ENCODE measurements around the gene GPR108. TPM values are rescaled to one million over a fixed set of nuclear protein-coding genes. Genes with fewer than 3 reads are reported as not detected.

The GPR108 gene
- total and polyA plus RNA-seq, 2 donors from 2014 or later = 113 to 144 TPM

DNA sequence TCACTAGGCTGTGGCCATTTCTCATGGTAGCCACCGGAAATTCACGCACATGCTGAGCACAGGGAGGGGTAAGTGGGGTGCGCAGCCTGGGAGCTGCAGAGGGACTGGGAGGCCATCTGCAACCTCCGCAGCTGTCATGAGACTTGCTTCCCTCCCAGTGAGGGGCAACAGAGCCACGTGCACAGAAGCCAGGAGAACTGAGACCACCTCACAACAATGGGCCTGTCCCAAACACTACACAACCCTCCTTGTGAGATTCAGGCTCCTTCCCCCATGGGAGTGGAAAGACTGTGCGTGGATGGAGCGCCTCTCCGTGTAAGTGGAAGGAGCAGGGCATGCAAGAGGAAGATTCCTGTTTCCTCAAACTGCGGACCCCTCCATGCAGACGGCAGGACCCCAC is 25.8 kb downstream of the GPR108 start:
- Histone ChIP-seq H3K36me3 (ENCODE audit: control insufficient read depth in 2 of 3, insufficient read depth in 3 of 3, low read length in 3 of 3) (no peaks in the 10 kb centered on the region), H3K27ac (ENCODE audit: low read depth in 2 of 2, low read length in 2 of 2) (no peak overlapping the region), H3K4me1 (ENCODE audit: control insufficient read depth in 2 of 3, insufficient read depth in 2 of 3, low read depth in 1 of 3, low read length in 3 of 3) (no peaks in the 10 kb centered on the region), H3K9me3 (ENCODE audit: control insufficient read depth in 2 of 3, insufficient read depth in 1 of 3, low read length in 3 of 3) (no peaks in the 10 kb centered on the region), H3K4me3 (ENCODE audit: low read length in 3 of 3) (no peak overlapping the region), H3K9ac (ENCODE audit: low read length in 3 of 3) (no peak overlapping the region), H3K27me3 (ENCODE audit: control insufficient read depth, insufficient read depth, low read length) (peaks cover 11% of the 10 kb centered on the region)
- FAIRE-seq (no peak), DNase-seq (peak in 1 of 5 donors; percentile 24)
- intact Hi-C loops (cut with DNase I) = no loop called here
- TF ChIP-seq, protein P1, sequence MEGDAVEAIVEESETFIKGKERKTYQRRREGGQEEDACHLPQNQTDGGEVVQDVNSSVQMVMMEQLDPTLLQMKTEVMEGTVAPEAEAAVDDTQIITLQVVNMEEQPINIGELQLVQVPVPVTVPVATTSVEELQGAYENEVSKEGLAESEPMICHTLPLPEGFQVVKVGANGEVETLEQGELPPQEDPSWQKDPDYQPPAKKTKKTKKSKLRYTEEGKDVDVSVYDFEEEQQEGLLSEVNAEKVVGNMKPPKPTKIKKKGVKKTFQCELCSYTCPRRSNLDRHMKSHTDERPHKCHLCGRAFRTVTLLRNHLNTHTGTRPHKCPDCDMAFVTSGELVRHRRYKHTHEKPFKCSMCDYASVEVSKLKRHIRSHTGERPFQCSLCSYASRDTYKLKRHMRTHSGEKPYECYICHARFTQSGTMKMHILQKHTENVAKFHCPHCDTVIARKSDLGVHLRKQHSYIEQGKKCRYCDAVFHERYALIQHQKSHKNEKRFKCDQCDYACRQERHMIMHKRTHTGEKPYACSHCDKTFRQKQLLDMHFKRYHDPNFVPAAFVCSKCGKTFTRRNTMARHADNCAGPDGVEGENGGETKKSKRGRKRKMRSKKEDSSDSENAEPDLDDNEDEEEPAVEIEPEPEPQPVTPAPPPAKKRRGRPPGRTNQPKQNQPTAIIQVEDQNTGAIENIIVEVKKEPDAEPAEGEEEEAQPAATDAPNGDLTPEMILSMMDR (IDR thresholded peaks at IDR 0.05; ENCODE audit: borderline replicate concordance, extremely low read depth, insufficient read depth) = no peak

DNA sequence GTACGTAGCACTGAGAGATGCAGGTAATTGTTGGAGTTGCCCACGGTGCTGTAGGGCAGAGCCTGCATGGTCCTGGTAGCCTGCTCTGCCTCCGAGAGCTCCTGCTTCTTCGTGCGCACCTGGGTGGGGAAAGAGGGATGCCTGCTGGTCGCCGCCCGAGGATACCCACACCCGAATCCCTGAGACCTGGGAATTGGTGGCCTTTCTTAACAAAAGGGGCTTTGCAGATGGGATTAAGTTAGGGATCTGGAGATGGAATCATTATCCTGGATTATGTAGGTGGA is 26.4 kb downstream of the GPR108 start:
- H3K4me3 ChIP-seq (ENCODE audit: low read length in 3 of 3) = no peak overlapping the region
- TF ChIP-seq, protein P1 (IDR thresholded peaks at IDR 0.05; ENCODE audit: borderline replicate concordance, extremely low read depth, insufficient read depth) = no peak
- no peak overlapping the region for H3K9ac ChIP-seq (ENCODE audit: low read length in 3 of 3)
- no peaks in the 10 kb centered on the region for H3K36me3 ChIP-seq (ENCODE audit: control insufficient read depth in 2 of 3, insufficient read depth in 3 of 3, low read length in 3 of 3)
- peaks cover 11% of the 10 kb centered on the region for H3K27me3 ChIP-seq (ENCODE audit: control insufficient read depth, insufficient read depth, low read length)
- DNase-seq = no peak
- intact Hi-C loops (cut with DNase I) = no loop called here
- H3K4me1 ChIP-seq (ENCODE audit: control insufficient read depth in 2 of 3, insufficient read depth in 2 of 3, low read depth in 1 of 3, low read length in 3 of 3) = no peaks in the 10 kb centered on the region
- no peak overlapping the region for H3K27ac ChIP-seq (ENCODE audit: low read depth in 2 of 2, low read length in 2 of 2)
- no peaks in the 10 kb centered on the region for H3K9me3 ChIP-seq (ENCODE audit: control insufficient read depth in 2 of 3, insufficient read depth in 1 of 3, low read length in 3 of 3)
- no peak for FAIRE-seq

DNA sequence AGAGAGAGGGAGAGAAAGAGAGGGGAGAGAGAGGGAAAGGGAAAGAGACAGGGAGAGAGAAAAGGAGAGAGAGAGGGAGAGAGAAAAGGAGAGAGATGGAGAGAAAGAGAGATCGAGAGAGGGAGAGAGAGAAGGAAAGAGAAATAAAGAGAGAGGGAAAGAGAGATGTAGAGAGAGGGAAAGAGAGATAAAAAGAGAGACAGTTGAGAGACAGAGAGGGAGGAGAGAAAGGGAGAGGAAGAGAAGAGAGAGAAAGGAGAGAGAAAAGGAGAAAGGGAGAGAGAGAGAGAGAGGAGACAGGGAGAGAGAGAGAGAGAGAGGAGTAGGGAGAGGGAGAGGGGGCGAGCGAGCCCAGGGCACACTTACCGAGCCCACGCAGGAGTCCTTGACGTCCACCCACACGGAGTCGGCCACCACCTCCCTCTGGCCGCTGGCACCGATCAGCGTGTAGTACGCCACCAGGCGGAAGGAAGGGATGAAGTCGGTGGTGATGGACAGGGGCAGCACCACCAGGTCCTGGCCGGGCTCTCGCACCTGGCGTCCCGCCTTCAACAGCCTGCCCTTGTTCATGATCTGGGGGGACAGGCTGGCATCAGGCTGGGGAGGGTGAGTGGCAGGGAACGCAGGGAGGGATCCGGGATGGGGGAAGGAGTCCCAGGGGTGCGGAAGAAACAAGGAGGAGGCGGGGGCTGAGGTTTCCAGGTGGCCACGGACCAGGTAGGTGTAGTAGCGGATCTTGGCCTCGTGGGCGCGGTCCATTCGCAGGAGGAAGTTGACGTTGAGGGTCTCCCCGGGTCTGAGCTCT is 26.9 kb downstream of the GPR108 start:
- TF ChIP-seq, protein P1 (IDR thresholded peaks at IDR 0.05; ENCODE audit: borderline replicate concordance, extremely low read depth, insufficient read depth) = no peak
- FAIRE-seq = no peak
- H3K27ac ChIP-seq (ENCODE audit: low read depth in 2 of 2, low read length in 2 of 2) = no peak overlapping the region
- no peak overlapping the region for H3K4me3 ChIP-seq (ENCODE audit: low read length in 3 of 3)
- H3K27me3 ChIP-seq (ENCODE audit: control insufficient read depth, insufficient read depth, low read length) = peaks cover 11% of the 10 kb centered on the region
- peak in 2 of 5 donors; percentile 27 to 69 for DNase-seq
- intact Hi-C loops (cut with DNase I) = no loop called here
- no peaks in the 10 kb centered on the region for H3K4me1 ChIP-seq (ENCODE audit: control insufficient read depth in 2 of 3, insufficient read depth in 2 of 3, low read depth in 1 of 3, low read length in 3 of 3)
- H3K9ac ChIP-seq (ENCODE audit: low read length in 3 of 3) = no peak overlapping the region
- no peaks in the 10 kb centered on the region for H3K36me3 ChIP-seq (ENCODE audit: control insufficient read depth in 2 of 3, insufficient read depth in 3 of 3, low read length in 3 of 3)
- no peaks in the 10 kb centered on the region for H3K9me3 ChIP-seq (ENCODE audit: control insufficient read depth in 2 of 3, insufficient read depth in 1 of 3, low read length in 3 of 3)
